Stimulated activated CD4-positive, alpha-beta T cell treated with anti-CD3 and anti-CD28 coated beads, TNF-alpha, amount 100 ng/mL, for 24 hours (primary cell): ENCODE measurements around the gene DTNBP1.
"Not testable (repeated sequence)": the region's sequence is repeated elsewhere in the genome, so short reads cannot be mapped to it uniquely, and the experiment has no call there.

Experiments
- DNase-seq, 3 experiments: peaks; one replicate each; pipeline ENCODE4 v3.0.0-alpha.2; 2020; ENCODE audit warnings: low read depth in 3 of 3

The DTNBP1 gene

GRCh38 chr6:15666896-15667295 lies 4.1 kb upstream of the DTNBP1 start:
- not testable (repeated sequence) for DNase-seq

- DNase-seq, result no peak
These were observed 2.4 kb upstream of the DTNBP1 start for GRCh38 chr6:15665237-15665636.

- DNase-seq, result no peak
These were observed 473 bp upstream of the DTNBP1 start for GRCh38 chr6:15663130-15663871.

GRCh38 chr6:15661853-15662325 lies 939 bp downstream of the DTNBP1 start:
- DNase-seq, result no peak

- no peak for DNase-seq
These were observed 3.6 kb downstream of the DTNBP1 start for GRCh38 chr6:15659181-15659580.

GRCh38 chr6:15658181-15658744 lies 4.6 kb downstream of the DTNBP1 start:
- DNase-seq, result no peak

- no peak for DNase-seq
These were observed 5.5 kb downstream of the DTNBP1 start for GRCh38 chr6:15657290-15657689.

- DNase-seq, result no peak
These were observed 6.7 kb downstream of the DTNBP1 start for GRCh38 chr6:15656145-15656544.

- DNase-seq, result no peak
These were observed 8.6 kb downstream of the DTNBP1 start for GRCh38 chr6:15654250-15654649.

GRCh38 chr6:15653581-15653980 lies 9.2 kb downstream of the DTNBP1 start:
- DNase-seq, result no peak

- DNase-seq, result not testable (repeated sequence)
These were observed 12.7 kb downstream of the DTNBP1 start for GRCh38 chr6:15650004-15650559.

GRCh38 chr6:15644904-15645303 lies 17.9 kb downstream of the DTNBP1 start:
- DNase-seq, result no peak

- no peak for DNase-seq
These were observed 19.3 kb downstream of the DTNBP1 start for GRCh38 chr6:15643542-15643941.

GRCh38 chr6:15642276-15642675 lies 20.6 kb downstream of the DTNBP1 start:
- DNase-seq, result no peak

- DNase-seq, result no peak
These were observed 24.5 kb downstream of the DTNBP1 start for GRCh38 chr6:15638373-15638772.

- DNase-seq, result no peak
These were observed 31.4 kb downstream of the DTNBP1 start for GRCh38 chr6:15631432-15631831.

- no peak for DNase-seq
These were observed 32.6 kb downstream of the DTNBP1 start for GRCh38 chr6:15630202-15630601.

- DNase-seq, result no peak
These were observed 33.3 kb downstream of the DTNBP1 start for GRCh38 chr6:15629487-15629886.

GRCh38 chr6:15628499-15629131 lies 34.2 kb downstream of the DTNBP1 start:
- peak; percentile 16 to 47 (median 41) for DNase-seq

- no peak for DNase-seq
These were observed 35.0 kb downstream of the DTNBP1 start for GRCh38 chr6:15627821-15628220.

GRCh38 chr6:15626878-15627674 lies 35.8 kb downstream of the DTNBP1 start:
- DNase-seq, result no peak

GRCh38 chr6:15626160-15626559 lies 36.7 kb downstream of the DTNBP1 start:
- no peak for DNase-seq
